Coronary artery (tissue), 2 donors: Measurements from ENCODE around the gene RNU6-9.

ENCODE experiments used
- DNase-seq: peaks from one replicate; pipeline ENCODE4 v3.0.0-alpha.2; 2017; ENCODE audit warnings: low spot score
- H3K27ac ChIP-seq, 2 donors: fragments of 200-600 bp; sonication (generic); one replicate each; pipeline ENCODE4 v1.5.1; 2016 to 2019
- H3K4me3 ChIP-seq: fragments of 200-600 bp; sonication (generic); 2 replicates; pipeline ENCODE4 v1.5.1; 2016; ENCODE audit warnings: mild to moderate bottlenecking, moderate library complexity
- CTCF ChIP-seq: fragments of 200-600 bp; sonication (generic); IDR thresholded peaks from one replicate; pipeline ENCODE4 v1.5.1; 2019; ENCODE audit warnings: antibody characterized with exemption

RNU6-9 gene

GRCh38 chr19:911197-912033 is 18.1 kb downstream of the RNU6-9 start:
- DNase-seq: no peak

GRCh38 chr19:912181-913079 is 19.1 kb downstream of the RNU6-9 start:
- TF ChIP-seq CTCF: no peak
- H3K4me3 ChIP-seq: peak overlapping the region; percentile 76
- DNase-seq: no peak
- peak overlapping the region; percentile 55 to 91 for H3K27ac ChIP-seq

More at GRCh38 chr19:911197-912033, 18.1 kb downstream of the RNU6-9 start:
- Histone ChIP-seq H3K27ac (no peak overlapping the region), H3K4me3 (peak overlapping the region; percentile 1)
- no peak for TF ChIP-seq CTCF

- no peak for TF ChIP-seq CTCF
- DNase-seq: no peak
- Histone ChIP-seq H3K27ac (peak within 1 kb of the TSS; percentile 79 to 91), H3K4me3 (peak within 1 kb of the TSS; percentile 76)
These were observed 19.9 kb downstream of the RNU6-9 start, which contains the start of gene R3HDM4 for GRCh38 chr19:913080-913748. R3HDM4 (minus strand) TSS chr19:913219; CDS start chr19:913157, 62 bp downstream.

- H3K4me3 ChIP-seq: peak overlapping the region; percentile 67
- no peak for TF ChIP-seq CTCF
- no peak for DNase-seq
- H3K27ac ChIP-seq: no peak overlapping the region
These were observed 23.5 kb downstream of the RNU6-9 start for GRCh38 chr19:916645-917322.

- H3K27ac ChIP-seq: no peak within 1 kb of the TSS
- no peak for DNase-seq
- peak within 1 kb of the TSS; percentile 67 for H3K4me3 ChIP-seq
- TF ChIP-seq CTCF: no peak
These were observed 24.3 kb downstream of the RNU6-9 start, which contains the start of gene KISS1R for GRCh38 chr19:917323-918151. KISS1R (plus strand) TSS chr19:917333; CDS start chr19:917503, 170 bp downstream.

GRCh38 chr19:918152-918437 is 24.8 kb downstream of the RNU6-9 start:
- DNase-seq: no peak
- Histone ChIP-seq H3K27ac (no peak overlapping the region), H3K4me3 (peak overlapping the region; percentile 67)
- TF ChIP-seq CTCF: no peak
